Skeletal muscle satellite cell (primary cell): ENCODE data around the gene HYI.
"Not testable (repeated sequence)": the region's sequence is repeated elsewhere in the genome, so short reads cannot be mapped to it uniquely, and the experiment has no call there.

Source experiments
- H3K27me3 ChIP-seq: 2 replicates; pipeline ENCODE4 v1.7.0; 2013; ENCODE audit warnings: low read length; ENCODE audit not compliant: control insufficient read depth, insufficient read depth
- H3K36me3 ChIP-seq: 2 replicates; pipeline ENCODE4 v1.7.0; 2013; ENCODE audit warnings: mild to moderate bottlenecking, control low read depth, low read length; ENCODE audit not compliant: insufficient read depth
- H3K4me1 ChIP-seq: 2 replicates; pipeline ENCODE4 v1.7.0; 2013; ENCODE audit warnings: low read length; ENCODE audit not compliant: control insufficient read depth, insufficient read depth
- H3K4me2 ChIP-seq: 2 replicates; pipeline ENCODE4 v1.7.0; 2013; ENCODE audit warnings: mild to moderate bottlenecking, low read length
- H3K4me3 ChIP-seq: 2 replicates; pipeline ENCODE4 v1.7.0; 2013; ENCODE audit warnings: low read length
- H3K9ac ChIP-seq: 2 replicates; pipeline ENCODE4 v1.7.0; 2013; ENCODE audit warnings: mild to moderate bottlenecking, low read depth, low read length, moderate library complexity
- H3K9me3 ChIP-seq: replicated peaks from 2 replicates; pipeline ENCODE4 v1.7.0; 2013; ENCODE audit warnings: mild to moderate bottlenecking, control low read depth, low read length

HYI gene

GRCh38 chr1:43479414-43479813 is 25.7 kb upstream of the HYI start:
- H3K36me3 ChIP-seq = no peaks in the 10 kb centered on the region
- no peaks in the 10 kb centered on the region for H3K27me3 ChIP-seq
- peaks cover 15% of the 10 kb centered on the region for H3K4me1 ChIP-seq
- H3K9ac ChIP-seq = no peak overlapping the region
- H3K9me3 ChIP-seq = no peaks in the 10 kb centered on the region
- H3K4me3 ChIP-seq = no peak overlapping the region
- H3K4me2 ChIP-seq = no peak overlapping the region

DNA sequence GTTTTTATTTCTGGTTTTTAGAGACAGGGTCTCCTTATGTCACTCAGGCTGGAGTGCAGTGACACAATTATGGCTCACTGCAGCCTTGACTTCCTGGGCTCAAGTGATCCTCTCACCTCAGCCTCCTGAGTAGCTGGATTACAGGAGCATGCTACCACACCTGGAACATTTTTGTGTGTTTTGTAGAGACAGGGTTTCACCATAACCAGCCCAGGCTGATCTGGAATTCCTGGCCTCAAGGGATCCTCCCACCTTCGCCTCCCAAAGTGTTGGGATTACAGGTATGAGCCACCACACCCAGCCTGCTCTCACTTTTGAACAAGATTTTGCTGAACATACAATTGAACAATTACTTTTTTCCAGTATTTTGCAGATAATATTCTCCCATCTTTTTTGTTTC is 24.0 kb upstream of the HYI start:
- H3K27me3 ChIP-seq = no peaks in the 10 kb centered on the region
- no peak overlapping the region for H3K4me3 ChIP-seq
- H3K4me2 ChIP-seq = no peak overlapping the region
- no peaks in the 10 kb centered on the region for H3K9me3 ChIP-seq
- H3K9ac ChIP-seq = no peak overlapping the region
- peaks cover 31% of the 10 kb centered on the region for H3K4me1 ChIP-seq
- H3K36me3 ChIP-seq = no peaks in the 10 kb centered on the region

- not testable (repeated sequence) for H3K9me3 ChIP-seq, H3K4me2 ChIP-seq, H3K4me3 ChIP-seq, H3K36me3 ChIP-seq, H3K27me3 ChIP-seq
- Histone ChIP-seq H3K9ac (peak overlapping the region; percentile 27), H3K4me1 (peaks cover 40% of the 10 kb centered on the region)
These were observed 22.1 kb upstream of the HYI start for GRCh38 chr1:43475611-43476401.

GRCh38 chr1:43473463-43473862 is 19.7 kb upstream of the HYI start:
- peaks cover 40% of the 10 kb centered on the region for H3K4me1 ChIP-seq
- no peak overlapping the region for H3K4me3 ChIP-seq
- no peaks in the 10 kb centered on the region for H3K9me3 ChIP-seq
- peak overlapping the region; percentile 55 for H3K9ac ChIP-seq
- no peaks in the 10 kb centered on the region for H3K36me3 ChIP-seq
- no peaks in the 10 kb centered on the region for H3K27me3 ChIP-seq
- H3K4me2 ChIP-seq = no peak overlapping the region

- H3K36me3 ChIP-seq, H3K9me3 ChIP-seq, H3K27me3 ChIP-seq, H3K4me3 ChIP-seq: not testable (repeated sequence)
- Histone ChIP-seq H3K4me2 (peak overlapping the region; percentile 49), H3K4me1 (peaks cover 40% of the 10 kb centered on the region), H3K9ac (peak overlapping the region; percentile 75)
These were observed 18.9 kb upstream of the HYI start for GRCh38 chr1:43472463-43473151.

DNA sequence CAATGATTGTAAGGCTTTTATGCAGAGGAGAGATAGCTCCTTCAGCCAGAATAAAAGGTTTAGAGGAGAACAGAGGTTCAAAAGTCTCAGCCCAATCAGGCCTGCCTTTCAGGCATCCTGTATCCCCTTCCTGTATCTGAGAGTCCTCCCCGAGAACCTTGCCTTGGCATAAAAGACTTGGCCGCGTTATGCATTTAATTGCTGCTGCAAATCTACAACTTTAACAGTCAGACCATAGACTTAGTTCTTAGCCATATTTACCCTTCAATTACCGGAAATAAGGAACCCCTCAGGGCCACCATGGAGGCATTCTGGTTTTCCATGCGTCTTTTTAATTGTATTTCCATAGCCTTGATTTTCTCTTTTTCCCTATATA is 18.3 kb upstream of the HYI start:
- peak overlapping the region; percentile 38 for H3K4me2 ChIP-seq
- H3K9me3 ChIP-seq = no peaks in the 10 kb centered on the region
- peaks cover 40% of the 10 kb centered on the region for H3K4me1 ChIP-seq
- no peaks in the 10 kb centered on the region for H3K27me3 ChIP-seq
- no peaks in the 10 kb centered on the region for H3K36me3 ChIP-seq
- peak overlapping the region; percentile 75 for H3K9ac ChIP-seq
- no peak overlapping the region for H3K4me3 ChIP-seq

- H3K9ac ChIP-seq = no peak overlapping the region
- H3K4me3 ChIP-seq = no peak overlapping the region
- peaks cover 25% of the 10 kb centered on the region for H3K4me1 ChIP-seq
- H3K9me3 ChIP-seq = no peaks in the 10 kb centered on the region
- H3K36me3 ChIP-seq = no peaks in the 10 kb centered on the region
- no peak overlapping the region for H3K4me2 ChIP-seq
- H3K27me3 ChIP-seq = no peaks in the 10 kb centered on the region
These were observed 16.2 kb upstream of the HYI start for GRCh38 chr1:43469932-43470331.

- Histone ChIP-seq H3K9me3 (no peaks in the 10 kb centered on the region), H3K9ac (no peak overlapping the region), H3K4me3 (no peak overlapping the region), H3K4me1 (peaks cover 16% of the 10 kb centered on the region), H3K4me2 (no peak overlapping the region), H3K36me3 (no peaks in the 10 kb centered on the region), H3K27me3 (no peaks in the 10 kb centered on the region)
These were observed 14.7 kb upstream of the HYI start for GRCh38 chr1:43468414-43468813.

DNA sequence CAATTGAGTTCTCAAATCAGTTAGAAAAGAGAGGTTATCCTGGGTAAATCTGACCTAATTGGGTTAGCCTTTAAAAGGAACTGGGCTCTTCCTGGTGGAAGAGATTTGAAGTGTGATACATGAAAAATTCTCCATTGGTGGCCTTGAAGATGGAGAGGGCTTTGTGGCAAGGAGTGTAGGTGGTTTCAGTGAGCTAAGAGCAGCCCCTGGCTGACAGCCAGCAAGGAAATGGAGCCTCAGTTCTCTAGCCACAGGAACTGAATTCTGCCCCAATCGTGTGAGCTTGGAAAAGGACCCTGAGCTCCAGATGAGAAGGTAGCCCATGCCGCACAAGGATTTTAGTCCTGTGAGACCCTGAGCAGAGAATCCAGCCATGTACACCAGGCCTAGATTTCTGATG is 12.7 kb upstream of the HYI start:
- H3K27me3 ChIP-seq = no peaks in the 10 kb centered on the region
- H3K36me3 ChIP-seq = no peaks in the 10 kb centered on the region
- no peaks in the 10 kb centered on the region for H3K4me1 ChIP-seq
- H3K9me3 ChIP-seq = no peaks in the 10 kb centered on the region
- H3K4me3 ChIP-seq = no peak overlapping the region
- H3K4me2 ChIP-seq = no peak overlapping the region
- H3K9ac ChIP-seq = no peak overlapping the region

DNA sequence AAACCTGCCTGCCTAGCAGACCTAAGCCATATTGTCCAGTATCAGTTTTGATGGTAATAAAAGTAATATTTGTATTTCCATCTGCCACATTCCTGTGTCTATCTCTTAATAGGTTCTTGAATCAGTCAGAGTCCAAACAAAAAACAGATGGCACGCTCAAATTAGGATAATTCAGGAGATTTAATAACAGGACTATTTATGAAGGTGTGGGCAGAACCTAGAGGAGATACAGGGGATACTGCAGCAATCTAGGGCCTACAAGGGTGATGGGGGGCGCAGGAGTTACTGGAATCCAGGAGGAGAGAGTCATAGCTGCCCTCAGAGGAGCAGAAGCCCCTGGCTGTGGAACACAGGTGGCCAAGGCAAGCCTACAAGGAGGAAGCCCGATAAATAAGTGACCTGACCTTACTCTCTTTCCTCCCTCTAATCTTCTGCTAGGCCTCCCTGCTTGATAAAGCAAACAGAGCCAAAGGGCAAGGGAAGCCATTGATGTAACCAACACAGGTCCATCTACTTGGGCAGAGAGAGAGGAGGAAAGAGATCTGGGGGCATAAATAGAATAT is 11.9 kb upstream of the HYI start:
- Histone ChIP-seq H3K36me3 (no peaks in the 10 kb centered on the region), H3K9ac (no peak overlapping the region), H3K4me1 (no peaks in the 10 kb centered on the region), H3K9me3 (no peaks in the 10 kb centered on the region), H3K4me2 (no peak overlapping the region), H3K27me3 (no peaks in the 10 kb centered on the region), H3K4me3 (no peak overlapping the region)

DNA sequence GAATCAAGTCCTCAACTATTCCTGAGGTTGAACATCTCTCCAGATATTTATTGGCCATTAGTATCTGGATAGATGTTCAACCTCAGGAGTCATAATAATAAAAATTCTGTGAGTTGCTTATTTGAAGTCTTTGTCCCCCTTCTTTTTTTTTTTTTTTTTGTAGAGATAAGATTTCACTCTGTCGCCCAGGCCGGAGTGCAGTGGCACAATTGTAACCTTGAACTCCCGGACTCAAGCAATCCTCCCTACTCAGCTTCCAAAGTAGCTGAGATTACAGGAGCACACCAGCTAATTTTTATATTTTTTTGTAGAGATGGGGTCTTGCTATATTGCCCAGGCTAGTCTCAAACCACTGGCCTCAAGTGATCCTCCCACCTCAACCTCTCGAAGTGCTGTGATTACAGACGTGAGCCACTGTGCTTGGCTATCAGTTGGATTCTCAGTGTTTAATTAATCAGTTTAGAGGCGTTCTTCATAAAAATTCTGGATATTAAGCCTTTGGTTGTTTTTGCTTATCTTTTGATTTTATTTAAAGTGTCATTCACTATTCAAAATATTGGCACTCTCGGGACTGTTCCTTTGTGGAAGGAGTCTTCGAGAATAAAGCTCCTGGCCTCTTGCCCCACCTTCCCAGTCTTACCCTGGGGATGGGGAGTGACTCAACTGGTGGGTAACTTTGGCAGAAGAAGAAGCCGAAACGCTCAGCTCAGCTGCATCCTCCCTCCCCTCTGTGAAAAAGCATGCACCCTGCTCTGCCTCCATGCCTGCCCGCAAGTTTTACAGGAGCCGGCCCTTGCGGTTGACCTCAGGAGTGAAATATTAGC is 11.2 kb upstream of the HYI start:
- no peaks in the 10 kb centered on the region for H3K9me3 ChIP-seq
- H3K4me2 ChIP-seq = no peak overlapping the region
- H3K36me3 ChIP-seq = no peaks in the 10 kb centered on the region
- H3K4me3 ChIP-seq = no peak overlapping the region
- no peak overlapping the region for H3K9ac ChIP-seq
- H3K4me1 ChIP-seq = no peaks in the 10 kb centered on the region
- H3K27me3 ChIP-seq = no peaks in the 10 kb centered on the region
